Erythroblast (primary cell): Measurements from ENCODE around the gene HFM1.

Experiments used
- GATA1 ChIP-seq: IDR thresholded peaks from 2 replicates; pipeline ENCODE4 v1.6.1; 2011; ENCODE audit warnings: low read depth, mild to moderate bottlenecking, control low read depth, low read length, moderate library complexity
- POLR2A ChIP-seq: IDR thresholded peaks from 2 replicates; pipeline ENCODE4 v1.6.1; 2011; ENCODE audit warnings: mild to moderate bottlenecking, low read length

DNA sequence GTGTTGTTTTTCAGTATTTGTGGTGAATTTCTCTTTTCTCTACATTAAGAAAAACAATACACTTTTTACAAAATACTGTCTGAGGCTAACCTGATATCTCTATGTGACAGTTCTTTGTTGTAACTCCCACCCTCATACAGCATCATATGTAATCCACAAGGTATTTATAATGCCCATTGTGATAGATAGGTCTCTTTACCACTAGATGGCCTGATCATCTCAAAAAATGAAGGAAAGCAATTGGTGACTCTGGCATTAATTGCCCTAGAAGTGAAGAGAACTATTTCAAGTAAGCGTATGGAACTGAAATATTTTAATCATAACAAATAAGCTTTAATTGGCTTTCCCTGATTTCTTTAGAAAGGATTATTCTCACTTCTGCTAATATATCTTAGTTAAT is 36.2 kb upstream of the HFM1 start:
- TF ChIP-seq POLR2A (no peak), GATA1 (no peak)
